SK-N-SH treated with all-trans-retinoic acid at 6 μM for 48 hours (cell line): ENCODE measurements around the gene SOX6.

Source experiments
- ATAC-seq: fragments of 200-7000 bp; cut with Tn5 transposase; 3 replicates; pipeline ENCODE4 v1.9.1; 2020; ENCODE audit warnings: mild to moderate bottlenecking, moderate library complexity
- CSDC2 ChIP-seq: fragments of 250-450 bp; sonication (Bioruptor Pico); IDR thresholded peaks from 2 replicates; pipeline ENCODE4 v1.5.0; 2020; ENCODE audit warnings: mild to moderate bottlenecking, moderate library complexity
- ESRRG ChIP-seq: fragments of 250-450 bp; sonication (Bioruptor Pico); IDR thresholded peaks from 2 replicates; pipeline ENCODE4 v1.6.1; 2021; ENCODE audit warnings: mild to moderate bottlenecking
- ISL1 ChIP-seq: fragments of 250-450 bp; sonication (Bioruptor Pico); IDR thresholded peaks from 2 replicates; pipeline ENCODE4 v2.1.2; 2022; ENCODE audit warnings: mild to moderate bottlenecking, moderate library complexity
- OSR1 ChIP-seq: fragments of 250-450 bp; sonication (Bioruptor Pico); IDR thresholded peaks from 2 replicates; pipeline ENCODE4 v1.8.0; 2022; ENCODE audit warnings: moderate library complexity, mild to moderate bottlenecking, inconsistent platforms
- PATZ1 ChIP-seq: fragments of 250-450 bp; sonication (Bioruptor Pico); IDR thresholded peaks from 2 replicates; pipeline ENCODE4 v1.8.0; 2020; ENCODE audit warnings: mild to moderate bottlenecking, moderate library complexity, borderline replicate concordance
- PPARA ChIP-seq: fragments of 250-450 bp; sonication (Bioruptor Pico); IDR thresholded peaks from 2 replicates; pipeline ENCODE4 v1.5.0; 2020; ENCODE audit warnings: mild to moderate bottlenecking, borderline replicate concordance
- RARB ChIP-seq: fragments of 250-450 bp; sonication (Bioruptor Pico); IDR thresholded peaks from 2 replicates; pipeline ENCODE4 v1.8.0; 2021; ENCODE audit warnings: mild to moderate bottlenecking, moderate library complexity
- SNAI2 ChIP-seq: fragments of 250-450 bp; sonication (Bioruptor Pico); IDR thresholded peaks from 2 replicates; pipeline ENCODE4 v1.5.0; 2020; ENCODE audit warnings: mild to moderate bottlenecking, moderate library complexity
- TCF4 ChIP-seq: fragments of 250-450 bp; sonication (Bioruptor Pico); IDR thresholded peaks from 2 replicates; pipeline ENCODE4 v1.8.0; 2021; ENCODE audit warnings: mild to moderate bottlenecking, moderate library complexity, borderline replicate concordance
- TOX ChIP-seq: fragments of 250-450 bp; sonication (Bioruptor Pico); IDR thresholded peaks from 2 replicates; pipeline ENCODE4 v1.8.0; 2021; ENCODE audit warnings: mild to moderate bottlenecking, moderate library complexity, borderline replicate concordance
- TSHZ2 ChIP-seq: fragments of 250-450 bp; sonication (Bioruptor Pico); IDR thresholded peaks from 2 replicates; pipeline ENCODE4 v1.5.0; 2020; ENCODE audit warnings: mild to moderate bottlenecking, moderate library complexity
- ZC3H10 ChIP-seq: fragments of 250-450 bp; sonication (Bioruptor Pico); IDR thresholded peaks from 2 replicates; pipeline ENCODE4 v1.5.1; 2021; ENCODE audit warnings: mild to moderate bottlenecking, moderate library complexity
- ZFP3 ChIP-seq: fragments of 250-450 bp; sonication (Bioruptor Pico); IDR thresholded peaks from 2 replicates; pipeline ENCODE4 v1.5.0; 2020; ENCODE audit warnings: mild to moderate bottlenecking, moderate library complexity
- ZFP30 ChIP-seq: fragments of 450-650 bp; formaldehyde crosslinking; IDR thresholded peaks from 2 replicates; pipeline ENCODE4 v1.5.0; 2022; ENCODE audit warnings: mild to moderate bottlenecking, moderate library complexity
- ZNF565 ChIP-seq: fragments of 450-650 bp; formaldehyde crosslinking; conservative IDR thresholded peaks from 2 replicates; pipeline ENCODE4 v1.5.0; 2020; ENCODE audit warnings: low read depth, mild to moderate bottlenecking, moderate library complexity
- TF ChIP-seq, protein P1 (sequence below): fragments of 250-450 bp; sonication (Bioruptor Pico); IDR thresholded peaks from 2 replicates; pipeline ENCODE4 v1.5.1; 2021; ENCODE audit warnings: mild to moderate bottlenecking, moderate library complexity
- TF ChIP-seq, protein P2 (sequence below): fragments of 250-450 bp; sonication (Bioruptor Pico); IDR thresholded peaks from 2 replicates; pipeline ENCODE4 v1.8.0; 2021; ENCODE audit warnings: low read depth, mild to moderate bottlenecking, moderate library complexity, borderline replicate concordance
- TF ChIP-seq, protein P3 (sequence below): fragments of 250-450 bp; sonication (Bioruptor Pico); IDR thresholded peaks from 2 replicates; pipeline ENCODE4 v1.5.1; 2020; ENCODE audit warnings: low read depth, mild to moderate bottlenecking, moderate library complexity

The SOX6 gene

GRCh38 chr11:16114431-16114830 lies 241.9 kb downstream of the SOX6 start (continued):
- no peak for TF ChIP-seq PATZ1 (CRISPR knock-in tag)
- TF ChIP-seq ZNF565 (CRISPR knock-in tag) = no peak
- TF ChIP-seq, protein P1, sequence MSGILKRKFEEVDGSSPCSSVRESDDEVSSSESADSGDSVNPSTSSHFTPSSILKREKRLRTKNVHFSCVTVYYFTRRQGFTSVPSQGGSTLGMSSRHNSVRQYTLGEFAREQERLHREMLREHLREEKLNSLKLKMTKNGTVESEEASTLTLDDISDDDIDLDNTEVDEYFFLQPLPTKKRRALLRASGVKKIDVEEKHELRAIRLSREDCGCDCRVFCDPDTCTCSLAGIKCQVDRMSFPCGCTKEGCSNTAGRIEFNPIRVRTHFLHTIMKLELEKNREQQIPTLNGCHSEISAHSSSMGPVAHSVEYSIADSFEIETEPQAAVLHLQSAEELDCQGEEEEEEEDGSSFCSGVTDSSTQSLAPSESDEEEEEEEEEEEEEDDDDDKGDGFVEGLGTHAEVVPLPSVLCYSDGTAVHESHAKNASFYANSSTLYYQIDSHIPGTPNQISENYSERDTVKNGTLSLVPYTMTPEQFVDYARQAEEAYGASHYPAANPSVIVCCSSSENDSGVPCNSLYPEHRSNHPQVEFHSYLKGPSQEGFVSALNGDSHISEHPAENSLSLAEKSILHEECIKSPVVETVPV (CRISPR knock-in tag) = no peak
- TF ChIP-seq SNAI2 (CRISPR knock-in tag) = no peak
- no peak for TF ChIP-seq ZC3H10 (CRISPR knock-in tag)

DNA sequence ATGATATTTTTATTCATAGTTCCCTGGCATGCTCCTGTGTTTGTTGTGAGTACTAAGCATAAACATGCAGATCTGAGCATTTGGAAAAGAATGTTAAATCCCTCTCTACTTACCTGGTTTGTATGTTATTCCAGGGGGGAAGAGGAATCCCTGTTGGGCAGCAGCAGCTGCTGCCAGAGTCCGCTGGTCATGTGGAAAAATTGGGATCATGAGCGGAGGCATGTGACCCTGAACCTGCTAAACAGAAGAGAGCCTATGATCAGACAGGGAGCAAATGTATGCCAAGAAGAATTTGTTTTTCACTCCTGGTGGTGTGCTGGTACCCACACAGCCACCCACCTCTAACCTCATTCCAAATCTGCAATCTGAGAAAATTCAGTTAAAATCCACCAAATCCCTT lies 244.7 kb downstream of the SOX6 start:
- no peak for ATAC-seq
- TF ChIP-seq ZC3H10 (CRISPR knock-in tag) = no peak
- no peak for TF ChIP-seq ZNF565 (CRISPR knock-in tag)
- no peak for TF ChIP-seq OSR1
- TF ChIP-seq TSHZ2 (CRISPR knock-in tag) = no peak
- TF ChIP-seq RARB (CRISPR knock-in tag) = no peak
- TF ChIP-seq TCF4 (CRISPR knock-in tag) = no peak
- no peak for TF ChIP-seq CSDC2 (CRISPR knock-in tag)
- no peak for TF ChIP-seq ISL1
- no peak for TF ChIP-seq ZFP3
- no peak for TF ChIP-seq PPARA
- TF ChIP-seq ESRRG (CRISPR knock-in tag) = no peak
- no peak for TF ChIP-seq TOX (CRISPR knock-in tag)
- TF ChIP-seq, protein P2, sequence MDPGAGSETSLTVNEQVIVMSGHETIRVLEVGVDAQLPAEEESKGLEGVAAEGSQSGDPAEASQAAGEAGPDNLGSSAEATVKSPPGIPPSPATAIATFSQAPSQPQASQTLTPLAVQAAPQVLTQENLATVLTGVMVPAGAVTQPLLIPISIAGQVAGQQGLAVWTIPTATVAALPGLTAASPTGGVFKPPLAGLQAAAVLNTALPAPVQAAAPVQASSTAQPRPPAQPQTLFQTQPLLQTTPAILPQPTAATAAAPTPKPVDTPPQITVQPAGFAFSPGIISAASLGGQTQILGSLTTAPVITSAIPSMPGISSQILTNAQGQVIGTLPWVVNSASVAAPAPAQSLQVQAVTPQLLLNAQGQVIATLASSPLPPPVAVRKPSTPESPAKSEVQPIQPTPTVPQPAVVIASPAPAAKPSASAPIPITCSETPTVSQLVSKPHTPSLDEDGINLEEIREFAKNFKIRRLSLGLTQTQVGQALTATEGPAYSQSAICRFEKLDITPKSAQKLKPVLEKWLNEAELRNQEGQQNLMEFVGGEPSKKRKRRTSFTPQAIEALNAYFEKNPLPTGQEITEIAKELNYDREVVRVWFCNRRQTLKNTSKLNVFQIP (CRISPR knock-in tag) = no peak
- TF ChIP-seq, all 23 proteins: peak for 0

- peak; percentile 77 for ATAC-seq
- TF ChIP-seq, protein P3, sequence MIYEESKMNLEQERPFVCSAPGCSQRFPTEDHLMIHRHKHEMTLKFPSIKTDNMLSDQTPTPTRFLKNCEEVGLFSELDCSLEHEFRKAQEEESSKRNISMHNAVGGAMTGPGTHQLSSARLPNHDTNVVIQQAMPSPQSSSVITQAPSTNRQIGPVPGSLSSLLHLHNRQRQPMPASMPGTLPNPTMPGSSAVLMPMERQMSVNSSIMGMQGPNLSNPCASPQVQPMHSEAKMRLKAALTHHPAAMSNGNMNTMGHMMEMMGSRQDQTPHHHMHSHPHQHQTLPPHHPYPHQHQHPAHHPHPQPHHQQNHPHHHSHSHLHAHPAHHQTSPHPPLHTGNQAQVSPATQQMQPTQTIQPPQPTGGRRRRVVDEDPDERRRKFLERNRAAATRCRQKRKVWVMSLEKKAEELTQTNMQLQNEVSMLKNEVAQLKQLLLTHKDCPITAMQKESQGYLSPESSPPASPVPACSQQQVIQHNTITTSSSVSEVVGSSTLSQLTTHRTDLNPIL (CRISPR knock-in tag) = peak; percentile 65; the same call in 1 of the 2 replicates
- no peak for TF ChIP-seq TSHZ2 (CRISPR knock-in tag)
- no peak for TF ChIP-seq ZFP30 (CRISPR knock-in tag)
- no peak for TF ChIP-seq ZNF565 (CRISPR knock-in tag)
- TF ChIP-seq ISL1 = peak; percentile 68
Observed at GRCh38 chr11:16110886-16111285, 245.5 kb downstream of the SOX6 start.
